Esophagus squamous epithelium (tissue), 5 donors: Measurements from ENCODE around the gene RAB30. TPM values are rescaled to one million over a fixed set of nuclear protein-coding genes. Genes with fewer than 3 reads are reported as not detected.

Source experiments
- DNase-seq: peaks from one replicate; lab custom pipeline; 2025; lab: John Stamatoyannopoulos, UW
- H3K27ac ChIP-seq, 4 donors: fragments of 200-600 bp; sonication (generic); one replicate each; pipeline ENCODE4 v1.5.1; 2016 to 2019; ENCODE audit warnings: mild to moderate bottlenecking in 1 of 4
- H3K27me3 ChIP-seq, 4 donors: fragments of 200-600 bp; sonication (generic); 1 replicate in 3 of 4; 2 replicates in 1 of 4; pipeline versions ENCODE4 v1.5.1 to v1.6.0; 2017 to 2021; ENCODE audit warnings: antibody characterized with exemption in 1 of 4
- H3K36me3 ChIP-seq, 3 donors: fragments of 200-600 bp; sonication (generic); one replicate each; pipeline ENCODE4 v1.5.1; 2016 to 2019
- H3K4me1 ChIP-seq, 3 donors: fragments of 200-600 bp; sonication (generic); one replicate each; pipeline ENCODE4 v1.5.1; 2017 to 2019
- H3K4me3 ChIP-seq, 4 donors: fragments of 200-600 bp; sonication (generic); 1 replicate in 3 of 4; 2 replicates in 1 of 4; pipeline ENCODE4 v1.5.1; 2016 to 2019; ENCODE audit warnings: mild to moderate bottlenecking in 2 of 4, moderate library complexity in 1 of 4
- H3K9me3 ChIP-seq, 3 donors: fragments of 200-600 bp; sonication (generic); one replicate each; pipeline ENCODE4 v1.5.1; 2016 to 2019
- POLR2A ChIP-seq, 4 donors: fragments of 450-650 bp; IDR thresholded peaks; one replicate each; pipeline ENCODE4 v1.6.1; 2017; ENCODE audit warnings: antibody characterized with exemption in 4 of 4, mild to moderate bottlenecking in 4 of 4, moderate library complexity in 3 of 4
- WGBS, 2 donors: methylation state at CpG; one replicate each; pipeline ENCODE4 v1.1.5; 2018; 5-methylcytosine and 5-hydroxymethylcytosine counted together
- intact Hi-C: fragments of 100-400 bp; cut with DNase I; formaldehyde crosslinking; loops from one replicate; pipeline ENCODE4 v1.15.0; 2022
- total RNA-seq, 4 donors: library from RNA; depleted of rRNA; stranded (reverse); fragments of >200 nt; gene quantifications; one replicate each; pipeline ENCODE4 v1.1.0, GENCODE V29; 2016
- TF ChIP-seq, protein P1 (sequence below), 6 experiments: fragments of 450-650 bp in 4 of 6; fragments of 200-600 bp in 2 of 6; sonication (generic) in 2 of 6; IDR thresholded peaks; one replicate each; pipeline ENCODE4 v1.5.1; 2016 to 2019; ENCODE audit warnings: antibody characterized with exemption in 6 of 6, mild to moderate bottlenecking in 4 of 6, moderate library complexity in 4 of 6
- donor health status: DM: yes; HTN: yes; CAD: no.

The RAB30 gene
- total RNA-seq, 4 donors from 2014 or later, result 2.2 to 8.7 (median 6.0) TPM

DNA sequence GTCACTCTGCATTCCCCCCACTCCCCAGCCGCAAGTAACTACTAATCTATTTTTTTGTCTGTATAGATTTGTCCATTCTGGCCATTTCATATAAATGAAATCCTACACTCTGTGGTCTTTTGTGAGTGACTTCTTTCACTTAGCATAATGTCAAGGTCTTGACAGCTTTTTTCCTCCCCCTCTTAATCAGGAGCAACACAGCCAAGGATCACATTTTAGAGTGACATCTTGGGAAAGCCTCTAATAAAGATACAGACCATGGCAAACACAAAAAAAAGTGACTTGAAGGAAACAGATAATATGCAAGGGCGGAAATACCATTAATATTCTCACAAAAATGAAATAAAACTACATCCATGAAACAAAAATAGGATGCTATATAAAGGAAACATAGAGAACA, 43.9 kb downstream of the RAB30 start:
- no peak for DNase-seq
- intact Hi-C loops, result no loop called here
- WGBS, 2 donors, result 88 to 93% methylated on average over 2 of the region's 2 CpGs

GRCh38 chr11:83027289-83027688, 44.4 kb downstream of the RAB30 start:
- DNase-seq, result no peak
- Histone ChIP-seq H3K9me3 (no peaks in the 10 kb centered on the region), H3K4me3 (no peak overlapping the region), H3K27ac (no peak overlapping the region), H3K27me3 (no peaks in the 10 kb centered on the region), H3K36me3 (no peaks in the 10 kb centered on the region), H3K4me1 (peaks cover 7 to 37% (median 14%) of the 10 kb centered on the region in 3 donors)
- intact Hi-C loops, result no loop called here
- WGBS, 2 donors, result 92 to 93% methylated on average over 5 of the region's 5 CpGs
- no peak for TF ChIP-seq POLR2A (IDR thresholded peaks at IDR 0.05)
- TF ChIP-seq, protein P1, sequence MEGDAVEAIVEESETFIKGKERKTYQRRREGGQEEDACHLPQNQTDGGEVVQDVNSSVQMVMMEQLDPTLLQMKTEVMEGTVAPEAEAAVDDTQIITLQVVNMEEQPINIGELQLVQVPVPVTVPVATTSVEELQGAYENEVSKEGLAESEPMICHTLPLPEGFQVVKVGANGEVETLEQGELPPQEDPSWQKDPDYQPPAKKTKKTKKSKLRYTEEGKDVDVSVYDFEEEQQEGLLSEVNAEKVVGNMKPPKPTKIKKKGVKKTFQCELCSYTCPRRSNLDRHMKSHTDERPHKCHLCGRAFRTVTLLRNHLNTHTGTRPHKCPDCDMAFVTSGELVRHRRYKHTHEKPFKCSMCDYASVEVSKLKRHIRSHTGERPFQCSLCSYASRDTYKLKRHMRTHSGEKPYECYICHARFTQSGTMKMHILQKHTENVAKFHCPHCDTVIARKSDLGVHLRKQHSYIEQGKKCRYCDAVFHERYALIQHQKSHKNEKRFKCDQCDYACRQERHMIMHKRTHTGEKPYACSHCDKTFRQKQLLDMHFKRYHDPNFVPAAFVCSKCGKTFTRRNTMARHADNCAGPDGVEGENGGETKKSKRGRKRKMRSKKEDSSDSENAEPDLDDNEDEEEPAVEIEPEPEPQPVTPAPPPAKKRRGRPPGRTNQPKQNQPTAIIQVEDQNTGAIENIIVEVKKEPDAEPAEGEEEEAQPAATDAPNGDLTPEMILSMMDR (IDR thresholded peaks at IDR 0.05), result no peak

More for the DNA sequence above, 43.9 kb downstream of the RAB30 start:
- TF ChIP-seq POLR2A (IDR thresholded peaks at IDR 0.05), result no peak
- TF ChIP-seq, protein P1 (IDR thresholded peaks at IDR 0.05), result no peak
- no peaks in the 10 kb centered on the region for H3K36me3 ChIP-seq
- no peak overlapping the region for H3K4me3 ChIP-seq
- H3K27ac ChIP-seq, result no peak overlapping the region
- no peaks in the 10 kb centered on the region for H3K27me3 ChIP-seq
- no peaks in the 10 kb centered on the region for H3K9me3 ChIP-seq
- H3K4me1 ChIP-seq, result peaks cover 7 to 43% (median 15%) of the 10 kb centered on the region in 3 donors

- Histone ChIP-seq H3K36me3 (no peaks in the 10 kb centered on the region), H3K27ac (no peak overlapping the region), H3K4me3 (no peak overlapping the region), H3K27me3 (no peaks in the 10 kb centered on the region), H3K9me3 (no peaks in the 10 kb centered on the region), H3K4me1 (peaks cover 7 to 37% (median 12%) of the 10 kb centered on the region in 3 donors)
- DNase-seq, result no peak
- TF ChIP-seq, protein P1 (IDR thresholded peaks at IDR 0.05), result no peak
- intact Hi-C loops, result no loop called here
- 95 to 96% methylated on average over 4 of the region's 4 CpGs for WGBS, 2 donors
Measured at GRCh38 chr11:83026229-83026628, 45.5 kb downstream of the RAB30 start.

- WGBS, 2 donors, result 34 to 36% methylated on average over 2 of the region's 2 CpGs
- TF ChIP-seq, protein P1 (IDR thresholded peaks at IDR 0.05), result no peak
- no peak for TF ChIP-seq POLR2A (IDR thresholded peaks at IDR 0.05)
- no peak overlapping the region for H3K27ac ChIP-seq
Measured at GRCh38 chr11:83025267-83025704, 46.4 kb downstream of the RAB30 start.

GRCh38 chr11:83024270-83024854, 47.3 kb downstream of the RAB30 start:
- WGBS, 2 donors, result 90% methylated on average over 3 of the region's 3 CpGs
- Histone ChIP-seq H3K9me3 (no peaks in the 10 kb centered on the region), H3K27me3 (no peaks in the 10 kb centered on the region), H3K27ac (no peak overlapping the region), H3K4me1 (peaks cover 11 to 56% (median 27%) of the 10 kb centered on the region in 3 donors), H3K4me3 (no peak overlapping the region), H3K36me3 (no peaks in the 10 kb centered on the region)
- TF ChIP-seq POLR2A (IDR thresholded peaks at IDR 0.05), result no peak
- TF ChIP-seq, protein P1 (IDR thresholded peaks at IDR 0.05), result no peak
- no peak for DNase-seq
- intact Hi-C loops, result no loop called here

More at GRCh38 chr11:83025267-83025704, 46.4 kb downstream of the RAB30 start:
- Histone ChIP-seq H3K27me3 (no peaks in the 10 kb centered on the region), H3K4me1 (peaks cover 11 to 47% (median 18%) of the 10 kb centered on the region in 3 donors), H3K36me3 (no peaks in the 10 kb centered on the region), H3K4me3 (no peak overlapping the region), H3K9me3 (no peaks in the 10 kb centered on the region)
- intact Hi-C loops, result no loop called here
- no peak for DNase-seq
